ENCODE results near the gene MLXIPL.
"Not testable (repeated sequence)": the region's sequence is repeated elsewhere in the genome, so short reads cannot be mapped to it uniquely, and the experiment has no call there.

Gene MLXIPL

GRCh38 chr7:73611017-73611555 lies 13.2 kb downstream of the MLXIPL start:
- no peak for DNase-seq

DNA sequence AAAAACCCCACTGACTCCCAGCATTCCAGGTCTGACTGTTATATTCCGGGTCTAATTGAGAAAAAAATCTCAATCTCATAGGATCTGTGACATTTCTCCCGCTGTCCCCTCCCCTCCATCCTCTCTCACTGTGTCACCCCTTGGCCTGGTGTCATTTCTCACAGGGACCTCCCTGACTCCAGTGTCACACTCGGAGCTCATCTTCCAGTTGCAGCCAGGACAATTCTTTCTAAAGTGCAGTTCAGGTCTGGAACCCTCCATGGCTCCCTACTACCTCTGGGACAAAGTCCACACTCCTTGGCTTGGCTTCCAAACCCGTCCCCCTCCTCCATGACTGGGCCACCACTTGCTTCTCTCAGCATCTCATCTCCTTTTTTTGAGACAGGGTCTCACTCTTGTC lies 14.2 kb downstream of the MLXIPL start:
- no peak for DNase-seq

DNA sequence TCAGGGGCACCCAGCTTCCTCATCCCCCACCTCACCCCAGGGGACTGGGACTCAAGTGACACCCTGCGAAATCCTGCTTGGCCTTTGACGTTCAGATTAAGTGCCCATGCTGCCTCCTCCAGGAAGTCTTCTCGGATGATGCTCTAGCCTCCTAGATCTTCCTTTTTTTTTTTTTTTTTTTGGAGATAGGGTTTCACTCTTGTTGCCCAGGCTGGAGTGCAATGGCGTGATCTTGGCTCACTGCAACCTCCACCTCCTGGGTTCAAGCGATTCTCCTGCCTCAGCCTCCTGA lies 16.7 kb downstream of the MLXIPL start:
- not testable (repeated sequence) for DNase-seq

DNA sequence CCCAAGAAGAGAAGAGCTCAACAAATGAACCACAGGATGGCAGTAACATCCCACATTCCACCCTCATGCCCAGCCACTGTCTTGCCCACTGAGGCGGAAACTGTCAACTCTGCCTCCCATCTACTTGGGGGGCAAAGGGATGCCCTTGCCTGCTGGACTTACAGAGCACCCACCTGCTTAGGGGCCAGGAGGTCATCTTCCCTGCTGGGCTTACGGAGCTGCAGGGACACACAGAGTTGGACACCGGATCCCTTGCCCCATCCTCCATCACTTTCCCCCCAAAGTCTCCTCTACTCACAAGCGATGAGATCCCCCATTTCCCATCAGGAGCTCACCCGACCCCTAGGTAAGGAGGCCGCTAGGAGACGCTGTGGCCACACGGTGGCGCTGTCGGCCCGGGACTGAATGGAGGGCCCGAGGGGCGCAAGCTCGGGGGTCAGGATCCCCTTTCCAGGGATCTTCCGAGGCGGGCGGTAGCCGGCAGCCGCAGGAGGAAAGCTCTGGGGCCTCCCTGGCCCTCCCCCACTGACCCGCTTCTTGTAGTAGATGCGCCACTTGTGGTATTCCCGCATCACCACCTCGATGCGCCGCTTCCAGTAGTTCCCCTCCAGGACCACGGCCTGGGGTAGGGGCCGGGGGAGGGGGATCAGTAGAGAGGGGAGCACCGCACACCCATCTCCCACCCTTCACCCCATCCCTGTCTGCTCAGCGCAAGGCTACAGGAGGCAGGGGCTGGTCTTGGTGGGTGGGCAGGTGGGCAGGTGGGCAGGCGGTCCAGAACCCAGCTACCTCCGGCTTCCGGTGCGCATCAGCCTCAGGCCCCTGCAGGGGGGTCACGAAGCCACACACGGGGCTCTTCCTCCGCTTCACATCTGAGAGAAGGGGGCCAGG lies 17.3 kb downstream of the MLXIPL start:
- DNase-seq: peak in 1 of 2 donors; percentile 22

GRCh38 chr7:73605601-73606220 lies 18.6 kb downstream of the MLXIPL start:
- no peak for DNase-seq

- DNase-seq: peak in 1 of 2 donors; percentile 24
Observed at GRCh38 chr7:73602721-73603651, 21.3 kb downstream of the MLXIPL start.

- no peak for DNase-seq
Observed at GRCh38 chr7:73599916-73600315, 24.4 kb downstream of the MLXIPL start.

DNA sequence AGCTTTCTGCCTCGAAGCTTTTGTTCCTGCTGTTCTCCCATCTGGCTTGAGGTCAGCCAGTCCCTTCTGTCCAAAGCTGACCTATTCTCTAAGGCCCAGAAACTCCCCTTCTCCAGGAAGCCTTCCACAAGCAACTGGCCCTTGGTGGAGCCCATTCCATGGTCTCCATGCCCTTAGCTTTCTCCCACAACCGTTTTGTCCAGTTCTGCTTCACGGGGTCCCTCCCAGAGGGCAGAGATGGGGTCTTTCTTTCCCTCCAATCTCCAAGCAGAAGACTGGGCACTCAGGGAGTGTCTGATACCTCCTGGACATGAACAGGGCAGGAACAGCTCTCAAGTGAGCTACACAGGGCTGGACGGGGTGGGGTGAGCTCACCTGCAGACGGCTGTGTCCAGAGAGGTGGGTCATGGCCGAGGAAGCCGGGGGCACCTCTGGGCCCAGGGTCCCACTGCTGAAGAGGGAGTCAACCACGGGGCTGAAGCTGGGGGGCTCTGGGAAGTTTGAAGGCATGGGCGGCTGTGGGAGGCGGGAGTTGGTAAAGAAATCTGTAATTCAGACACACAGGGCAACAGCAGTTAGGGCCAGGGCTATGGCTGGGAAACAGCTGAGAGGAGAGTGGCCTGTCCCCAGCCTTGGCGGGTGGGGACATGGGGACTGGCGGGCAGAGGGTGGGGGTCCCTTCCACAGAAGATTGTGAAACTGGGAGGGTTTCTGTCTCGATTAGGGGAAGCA lies 25.0 kb downstream of the MLXIPL start:
- no peak for DNase-seq

DNA sequence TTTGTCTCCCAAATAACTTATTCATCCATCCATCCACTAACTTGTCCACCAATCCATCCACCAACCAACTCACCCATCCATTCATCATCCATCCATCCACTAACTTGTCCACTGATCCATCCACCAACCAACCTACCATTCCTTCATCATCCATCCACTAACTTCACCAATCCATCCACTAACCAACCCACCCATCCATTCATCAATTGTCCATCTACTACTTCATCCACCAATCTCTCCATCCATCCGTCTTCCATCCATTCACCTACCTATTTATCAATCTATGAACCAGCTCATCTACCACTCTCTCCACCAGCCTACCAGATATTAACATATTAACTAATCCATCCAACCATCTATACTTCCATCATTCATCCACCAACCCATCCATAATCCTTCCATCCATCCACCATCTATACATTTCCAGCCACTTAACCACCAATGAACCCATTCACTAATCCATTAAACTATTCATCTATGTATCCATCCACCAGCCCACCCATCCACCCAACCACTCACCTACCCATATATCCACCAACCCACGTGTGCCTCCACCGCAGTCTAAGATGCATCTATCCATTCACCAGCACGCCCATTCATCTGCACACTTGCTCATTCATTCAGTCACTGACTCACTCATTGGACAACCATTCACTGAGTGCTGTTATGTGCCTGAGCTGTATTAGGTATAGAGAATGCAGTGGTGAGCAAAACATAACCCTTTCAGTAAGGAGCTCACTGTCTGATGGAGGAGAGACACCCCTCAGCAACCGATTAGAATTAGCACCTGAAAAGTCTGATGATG lies 26.1 kb downstream of the MLXIPL start:
- no peak for DNase-seq

DNA sequence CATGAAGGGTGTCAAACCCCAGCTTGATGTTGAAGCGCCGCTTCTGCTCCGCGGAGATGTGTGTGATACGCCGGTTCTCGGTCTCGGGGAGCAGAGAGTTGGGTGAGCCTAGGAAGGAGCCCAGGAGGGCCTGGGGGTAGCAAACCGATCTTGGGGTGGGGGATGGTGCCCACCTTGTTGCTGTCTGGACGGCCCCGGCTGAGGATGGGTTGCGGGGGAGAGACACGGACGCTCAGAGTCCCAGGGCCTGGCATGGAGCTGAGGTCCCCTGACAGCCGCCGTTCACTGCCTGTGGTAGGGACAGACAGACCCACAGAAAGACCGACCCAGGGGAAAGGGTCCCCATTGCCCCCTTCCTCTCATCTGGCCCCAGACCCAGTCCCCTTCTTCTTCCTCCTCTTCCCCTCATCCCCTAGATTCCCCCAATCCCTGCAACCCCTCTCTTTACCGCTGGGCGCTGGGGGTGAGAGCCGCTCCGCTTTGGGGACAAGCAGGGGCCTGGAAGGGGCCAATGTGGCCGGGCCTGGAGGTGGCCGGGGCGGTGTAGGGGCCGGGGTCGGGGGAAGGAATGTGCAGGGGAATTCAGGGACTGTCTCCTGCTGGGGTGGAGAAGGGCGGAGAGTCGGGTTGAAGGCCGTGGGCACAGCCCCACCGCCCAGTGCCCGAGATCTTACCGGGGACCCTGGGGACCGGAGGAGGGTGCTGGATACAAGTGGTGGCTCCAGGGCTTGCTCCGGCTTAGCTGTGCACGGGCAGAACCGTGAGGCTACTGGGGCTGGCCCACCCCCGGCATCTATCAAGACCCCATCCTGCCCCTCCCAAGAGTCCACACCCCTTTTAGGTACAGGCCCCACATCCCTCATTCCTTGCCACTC lies 27.9 kb downstream of the MLXIPL start:
- DNase-seq: no peak

- DNase-seq: no peak
Observed at GRCh38 chr7:73595358-73595757, 29.0 kb downstream of the MLXIPL start.

DNA sequence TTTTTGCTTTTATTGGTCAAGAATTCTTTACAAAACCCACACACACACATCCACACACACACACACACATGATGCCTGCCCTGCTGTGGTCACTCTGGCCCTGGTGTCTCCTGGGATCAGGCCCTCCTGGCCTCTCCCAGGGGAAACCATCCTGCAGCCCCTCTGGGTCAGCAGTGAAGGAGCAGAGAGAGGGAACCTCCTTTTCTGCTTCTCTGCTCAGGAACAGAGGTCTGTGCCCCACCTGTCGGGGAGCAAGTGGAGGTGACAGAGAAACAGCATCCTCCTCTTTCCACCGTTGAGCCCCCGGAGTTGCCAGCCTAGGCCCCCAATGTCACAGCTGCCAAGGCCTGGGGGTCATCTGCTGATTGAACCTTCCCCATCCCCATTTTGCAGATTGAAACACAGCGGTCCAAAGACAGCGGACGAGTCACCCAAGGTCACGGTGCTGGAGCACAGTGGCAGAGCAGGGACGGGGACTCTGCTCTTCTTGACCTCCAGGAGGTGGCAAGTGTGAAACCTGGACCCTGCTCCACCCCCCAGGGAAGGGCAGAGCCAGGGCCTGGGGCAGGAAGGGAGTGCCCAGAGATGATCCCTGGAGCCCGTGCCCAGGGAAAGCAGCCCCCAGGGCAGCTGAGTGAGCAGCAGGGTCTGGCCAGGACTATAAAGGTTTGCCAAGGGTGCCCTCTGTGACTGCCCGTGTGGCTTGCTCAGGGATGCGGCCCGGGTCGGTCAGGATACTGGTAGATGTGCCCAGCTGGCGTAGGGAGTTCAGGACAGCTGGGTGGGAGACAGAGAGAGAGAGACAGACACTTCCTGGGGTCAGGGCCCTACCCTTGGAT lies 30.9 kb downstream of the MLXIPL start:
- DNase-seq: no peak

- no peak for DNase-seq
Observed at GRCh38 chr7:73586911-73587310, 37.4 kb downstream of the MLXIPL start.

DNA sequence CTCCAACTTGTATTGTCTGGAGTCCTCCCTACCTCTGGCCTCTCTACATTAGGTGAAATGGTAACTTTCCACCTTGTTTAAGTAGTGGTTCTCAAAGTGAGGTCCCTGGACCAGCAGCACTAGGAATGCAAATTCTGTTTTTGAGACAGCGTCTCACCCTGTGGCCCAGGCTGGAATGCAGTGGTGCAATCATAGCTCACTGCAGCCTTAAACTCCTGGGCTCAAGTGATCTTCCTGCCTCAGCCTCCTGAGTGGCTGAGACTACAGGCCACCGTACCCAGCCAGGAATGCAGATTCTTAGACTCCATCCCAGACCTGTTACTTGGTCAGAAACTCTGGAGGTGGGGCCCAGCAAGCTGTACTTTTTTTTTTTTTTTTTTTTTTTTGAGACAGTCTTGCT lies 39.1 kb downstream of the MLXIPL start:
- no peak for DNase-seq

- DNase-seq: no peak
Observed at GRCh38 chr7:73582664-73583202, 41.6 kb downstream of the MLXIPL start.

DNA sequence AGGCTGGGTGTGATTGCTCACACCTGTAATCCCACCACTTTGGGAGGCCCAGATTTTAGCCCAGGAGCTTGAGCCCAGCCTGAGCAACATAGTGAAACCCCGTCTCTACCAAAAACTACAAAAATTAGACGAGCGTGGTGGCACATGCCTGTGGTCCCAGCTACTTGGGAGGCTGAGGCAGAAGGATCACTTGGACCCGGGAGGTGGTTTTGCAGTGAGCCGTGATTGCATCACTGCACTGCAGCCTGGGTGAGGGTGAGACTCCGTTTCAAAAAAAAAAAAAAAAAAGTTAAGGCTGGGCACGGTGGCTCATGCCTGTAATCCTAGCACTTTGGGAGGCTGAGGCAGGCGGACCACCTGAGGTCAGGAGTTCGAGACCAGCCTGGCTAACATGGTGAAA lies 43.3 kb downstream of the MLXIPL start:
- not testable (repeated sequence) for DNase-seq

- DNase-seq: peak; percentile 94 to 98
Observed at GRCh38 chr7:73578342-73579128, 45.8 kb downstream of the MLXIPL start, which contains the start of gene TBL2. TSS of gene TBL2 (minus strand) at chr7:73578579. CDS start at chr7:73578549, 30 bp downstream.

All from hippocampal formation (tissue), 2 donors.